ENCODE data around the gene EGFR. TPM values are rescaled to one million over a fixed set of nuclear protein-coding genes. Genes with fewer than 3 reads are reported as not detected.

The EGFR gene
- total RNA-seq, 6 experiments from 2014 or later: 59.3 to 127 (median 93.7) TPM

GRCh38 chr7:55071411-55072175 is 52.8 kb downstream of the EGFR start:
- peak overlapping the region in 2 of 3 donors; percentile 71 to 83 for H3K27ac ChIP-seq
- intact Hi-C loops (cut with DNase I): no loop called here
- TF ChIP-seq POLR2A (IDR thresholded peaks at IDR 0.05): no peak
- no peak for TF ChIP-seq CTCF (IDR thresholded peaks at IDR 0.05)
- peaks cover 0 to 73% (median 28%) of the 10 kb centered on the region in 4 donors for H3K4me1 ChIP-seq
- H3K4me3 ChIP-seq: no peak overlapping the region
- H3K36me3 ChIP-seq: no peaks in the 10 kb centered on the region
- no peaks in the 10 kb centered on the region for H3K27me3 ChIP-seq
- DNase-seq (no peak), ATAC-seq (no peak)
- H3K9me3 ChIP-seq: no peaks in the 10 kb centered on the region
- WGBS (ENCODE audit: insufficient coverage, low coverage, low lambda C conversion rate, missing lambda C conversion rate): 76% methylated on average over 6 of the region's 7 CpGs

GRCh38 chr7:55072251-55072650 is 53.4 kb downstream of the EGFR start:
- TF ChIP-seq POLR2A (IDR thresholded peaks at IDR 0.05) (no peak), CTCF (IDR thresholded peaks at IDR 0.05) (no peak)
- DNase-seq (no peak), ATAC-seq (no peak)
- Histone ChIP-seq H3K4me3 (no peak overlapping the region), H3K27me3 (no peaks in the 10 kb centered on the region), H3K27ac (peak overlapping the region in 2 of 3 donors; percentile 83 to 88), H3K9me3 (no peaks in the 10 kb centered on the region), H3K4me1 (peaks cover 0 to 77% (median 31%) of the 10 kb centered on the region in 4 donors), H3K36me3 (no peaks in the 10 kb centered on the region)
- intact Hi-C loops (cut with DNase I): no loop called here
- WGBS (ENCODE audit: insufficient coverage, low coverage, low lambda C conversion rate, missing lambda C conversion rate): 60% methylated on average over 3 of the region's 4 CpGs

- peaks cover 0 to 85% (median 34%) of the 10 kb centered on the region in 4 donors for H3K4me1 ChIP-seq
- H3K27ac ChIP-seq: peak overlapping the region in 2 of 3 donors; percentile 83 to 88
- intact Hi-C loops (cut with DNase I): no loop called here
- no peak for DNase-seq
- TF ChIP-seq CTCF (IDR thresholded peaks at IDR 0.05) (no peak), POLR2A (IDR thresholded peaks at IDR 0.05) (no peak)
- no peaks in the 10 kb centered on the region for H3K9me3 ChIP-seq
- no peaks in the 10 kb centered on the region for H3K36me3 ChIP-seq
- no peaks in the 10 kb centered on the region for H3K27me3 ChIP-seq
- no peak for ATAC-seq
- no peak overlapping the region for H3K4me3 ChIP-seq
- 40% methylated on average over 4 of the region's 4 CpGs for WGBS (ENCODE audit: insufficient coverage, low coverage, low lambda C conversion rate, missing lambda C conversion rate)
These were observed 54.3 kb downstream of the EGFR start for GRCh38 chr7:55073051-55073511.

GRCh38 chr7:55073976-55074528 is 55.2 kb downstream of the EGFR start:
- no peak for DNase-seq
- H3K4me1 ChIP-seq: peaks cover 0 to 88% (median 36%) of the 10 kb centered on the region in 4 donors
- H3K9me3 ChIP-seq: no peaks in the 10 kb centered on the region
- intact Hi-C loops (cut with DNase I): no loop called here
- WGBS (ENCODE audit: insufficient coverage, low coverage, low lambda C conversion rate, missing lambda C conversion rate): 55% methylated on average over 13 of the region's 13 CpGs
- no peak for TF ChIP-seq CTCF (IDR thresholded peaks at IDR 0.05)
- TF ChIP-seq POLR2A (IDR thresholded peaks at IDR 0.05): no peak
- peak in 1 of 4 donors; percentile 32 for ATAC-seq
- H3K27ac ChIP-seq: peak overlapping the region; percentile 61 to 88 (median 83)
- H3K4me3 ChIP-seq: no peak overlapping the region
- no peaks in the 10 kb centered on the region for H3K36me3 ChIP-seq
- H3K27me3 ChIP-seq: no peaks in the 10 kb centered on the region

All from right lobe of liver (tissue), 6 donors.